HepG2 (cell line): Measurements from ENCODE around the gene ARHGAP26. TPM values are rescaled to one million over a fixed set of nuclear protein-coding genes. Genes with fewer than 3 reads are reported as not detected.

Experiments used
- ATAC-seq: fragments of 200-7000 bp; cut with Tn5 transposase; 3 replicates; pipeline ENCODE4 v1.9.1; 2020; ENCODE audit warnings: mild to moderate bottlenecking, moderate library complexity
- BruUV-seq: library from RNA; stranded (reverse); fragments of 400-500 nt; replicated peaks from 2 replicates; lab custom pipeline; 2021; lab: Mats Ljungman, UMichigan
- CTCF ChIA-PET: fragments of 300-600 bp; formaldehyde crosslinking; extraction: SDS; loops from one replicate; lab custom pipeline; 2021; ENCODE audit warnings: low total read pairs, inconsistent platforms, low intra/inter-chr PET ratio; lab: Yijun Ruan, JAX
- POLR2A ChIA-PET: fragments of 350-600 bp; sonication (Branson Sonifier 250); formaldehyde crosslinking; loops from one replicate; lab custom pipeline; 2020; ENCODE audit warnings: antibody characterized with exemption, inconsistent platforms; lab: Yijun Ruan, JAX
- DNase-seq: peaks from one replicate; pipeline ENCODE4 v3.0.0-alpha.2; 2015; ENCODE audit warnings: low spot score
- FAIRE-seq: peaks from 3 replicates; lab custom pipeline; 2011; peaks lifted over from hg19 to GRCh38; lab: Jason Lieb, UNC
- H2AFZ ChIP-seq: one replicate; pipeline ENCODE4 v1.6.1; 2011; ENCODE audit warnings: low read length, inconsistent platforms
- H3K27ac ChIP-seq: fragments of 300-600 bp; 3 replicates; pipeline ENCODE4 v1.8.0; 2011; ENCODE audit warnings: mixed run types, mild to moderate bottlenecking, mixed read lengths, low read length, inconsistent platforms; ENCODE audit not compliant: insufficient read depth; ENCODE audit errors: extremely low read length
- H3K27me3 ChIP-seq, 2 experiments: fragments of 200-600 bp in 1 of 2; 2 replicates in 1 of 2; 3 replicates in 1 of 2; pipeline versions ENCODE4 v1.6.0 to v1.8.0; 2011; ENCODE audit warnings: low read length in 2 of 2, mild to moderate bottlenecking in 2 of 2, moderate library complexity in 2 of 2, inconsistent platforms in 1 of 2; ENCODE audit not compliant: insufficient read depth in 2 of 2, control insufficient read depth in 1 of 2
- H3K36me3 ChIP-seq, 2 experiments: fragments of 200-600 bp in 1 of 2; replicated peaks in 1 of 2; 2 replicates in 1 of 2; 3 replicates in 1 of 2; pipeline versions ENCODE4 v1.5.1 to v1.8.0; 2011; ENCODE audit warnings: low read length in 2 of 2, inconsistent platforms in 1 of 2; ENCODE audit not compliant: insufficient read depth in 2 of 2, control insufficient read depth in 1 of 2
- H3K4me1 ChIP-seq: 2 replicates; pipeline ENCODE4 v1.5.1; 2012; ENCODE audit warnings: low read length, inconsistent platforms; ENCODE audit not compliant: insufficient read depth
- H3K4me2 ChIP-seq: 2 replicates; pipeline ENCODE4 v1.6.0; 2011; ENCODE audit warnings: low read depth, low read length, inconsistent platforms
- H3K4me3 ChIP-seq, 3 experiments: fragments of 200-600 bp in 1 of 3; sonication (generic), shearing (Covaris generic) in 1 of 3; replicated peaks in 1 of 3; 2 replicates each; pipeline ENCODE4 v1.5.1; 2011 to 2016; ENCODE audit warnings: low read length in 3 of 3, inconsistent platforms in 2 of 3, low read depth in 2 of 3, mild to moderate bottlenecking in 2 of 3, control low read depth in 1 of 3, mixed read lengths in 1 of 3; ENCODE audit not compliant: insufficient read depth in 1 of 3
- H3K79me2 ChIP-seq: one replicate; pipeline ENCODE4 v1.6.1; 2011; ENCODE audit warnings: low read length, inconsistent platforms; ENCODE audit not compliant: insufficient read depth
- H3K9ac ChIP-seq: 2 replicates; pipeline ENCODE4 v1.6.0; 2011; ENCODE audit warnings: mild to moderate bottlenecking, low read depth, low read length, inconsistent platforms; ENCODE audit not compliant: insufficient read depth
- H3K9me3 ChIP-seq: 2 replicates; pipeline ENCODE4 v1.5.1; 2012; ENCODE audit warnings: mild to moderate bottlenecking, low read length
- H4K20me1 ChIP-seq: 2 replicates; pipeline ENCODE4 v1.6.0; 2011; ENCODE audit warnings: inconsistent platforms, mild to moderate bottlenecking, low read length, moderate library complexity; ENCODE audit not compliant: insufficient read depth
- AGO1 ChIP-seq: fragments of 200-400 bp; formaldehyde crosslinking; IDR thresholded peaks from 2 replicates; pipeline ENCODE4 v1.6.1; 2017; ENCODE audit warnings: mild to moderate bottlenecking, low read depth, low read length, moderate library complexity; ENCODE audit not compliant: poor library complexity, severe bottlenecking
- NFKB2 ChIP-seq: sonication (generic); formaldehyde crosslinking; IDR thresholded peaks from 2 replicates; pipeline ENCODE4 v1.4.0; 2020; ENCODE audit warnings: missing genetic modification reagents, borderline replicate concordance
- ZFAT ChIP-seq: sonication (generic); formaldehyde crosslinking; conservative IDR thresholded peaks from 2 replicates; pipeline ENCODE4 v1.8.1; 2023; ENCODE audit warnings: missing genetic modification reagents, inconsistent platforms
- ZNF292 ChIP-seq: sonication (generic); formaldehyde crosslinking; IDR thresholded peaks from 2 replicates; pipeline ENCODE4 v1.8.1; 2022; ENCODE audit warnings: mild to moderate bottlenecking, low read depth, missing genetic modification reagents, borderline replicate concordance
- WGBS: methylation state at CpG from one replicate; pipeline ENCODE4 v1.1.6; 2017; ENCODE audit warnings: low lambda C conversion rate; 5-methylcytosine and 5-hydroxymethylcytosine counted together
- in situ Hi-C: cut with HindIII; loops from 2 replicates; pipeline ENCODE4 v1.10.0; 2017; ENCODE audit warnings: low pct_unique_long_range_greater_than_20kb; ENCODE audit not compliant: extremely low pct_ligation_motif_present
- intact Hi-C: fragments of 100-400 bp; cut with micrococcal nuclease; formaldehyde crosslinking; loops from one replicate; pipeline ENCODE4 v1.10.0; 2022; ENCODE audit not compliant: unreplicated experiment
- polyA plus RNA-seq, 8 experiments: library from polyadenylated mRNA; depleted of rRNA in 3 of 8; stranded (reverse) in 7 of 8; unstranded in 1 of 8; fragments of >200 nt; fragmentation: Illumina TruSeq in 4 of 8; extraction: Trizol in 4 of 8; gene quantifications; 2 replicates each; pipeline versions ENCODE4 v1.2.1 to v1.2.3, GENCODE V29; 2011 to 2016; ENCODE audit warnings: low read depth in 4 of 8, missing spikeins in 1 of 8, mixed read lengths in 1 of 8; ENCODE audit not compliant: insufficient read depth in 1 of 8
- total RNA-seq, 5 experiments: library from RNA; depleted of rRNA; stranded (reverse); fragments of >200 nt; fragmentation: Illumina TruSeq; extraction: Trizol; gene quantifications; 2 replicates each; pipeline ENCODE4 v1.2.3, GENCODE V29; 2016; ENCODE audit warnings: low read depth in 1 of 5
- TF ChIP-seq, protein P1 (sequence below): sonication (generic); formaldehyde crosslinking; IDR thresholded peaks from 2 replicates; pipeline ENCODE4 v1.4.0; 2020; ENCODE audit warnings: missing genetic modification reagents
- TF ChIP-seq, protein P2 (sequence below): sonication (generic); formaldehyde crosslinking; conservative IDR thresholded peaks from 2 replicates; pipeline ENCODE4 v1.8.0; 2022; ENCODE audit warnings: mild to moderate bottlenecking, moderate library complexity, missing genetic modification reagents
- TF ChIP-seq, protein P3 (sequence below): sonication (generic); formaldehyde crosslinking; IDR thresholded peaks from 2 replicates; pipeline ENCODE4 v1.4.0; 2020; ENCODE audit warnings: missing genetic modification reagents

The ARHGAP26 gene
- total and polyA plus RNA-seq, 2 of the 13 experiments (the other 11 are each of a cell fraction or from before 2014, with no cell fraction given) = 9.6 to 18.2 TPM

DNA sequence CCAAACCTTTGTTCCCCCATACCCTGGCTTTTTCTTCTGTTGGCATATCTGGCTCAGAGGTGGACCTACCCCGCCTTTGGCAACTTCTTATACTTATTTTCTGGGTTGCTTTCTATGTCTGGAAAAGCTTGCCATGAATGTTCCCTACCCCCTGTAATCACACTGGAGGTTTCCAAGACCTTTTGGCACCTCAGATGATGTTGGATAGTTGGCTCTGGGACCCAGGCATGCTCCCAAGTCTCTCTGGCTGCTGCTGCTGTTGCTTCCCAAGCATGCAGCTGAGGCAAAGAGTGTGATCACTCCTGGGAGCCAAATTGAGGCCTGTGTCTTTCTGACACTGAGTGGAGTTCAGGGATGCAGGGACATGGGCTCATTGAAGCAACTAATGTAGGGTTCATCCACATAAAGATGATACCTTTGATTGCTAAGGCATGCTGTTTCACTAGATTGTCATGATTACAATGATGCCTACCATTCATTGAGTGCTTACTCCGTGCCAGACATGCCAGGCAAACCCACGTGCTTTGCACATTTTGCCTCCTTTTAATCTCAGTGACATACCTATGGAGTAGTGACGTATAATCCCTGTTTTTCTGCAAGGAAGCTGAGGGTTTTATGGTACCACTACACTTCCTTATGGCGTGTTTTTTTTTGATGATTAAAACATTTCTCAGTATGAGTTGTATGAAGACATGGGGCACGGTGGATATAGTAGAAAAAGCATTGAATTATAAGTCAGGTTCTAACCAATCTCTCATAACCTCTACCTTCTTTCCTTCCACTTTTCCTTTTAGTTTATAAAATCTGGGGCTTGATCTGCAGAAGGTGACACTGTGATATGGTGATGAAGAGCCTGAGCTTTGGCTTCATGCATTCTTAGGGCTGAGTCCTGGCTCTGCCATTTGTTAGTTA lies 73.1 kb downstream of the ARHGAP26 start (continued):
- TF ChIP-seq, protein P1, sequence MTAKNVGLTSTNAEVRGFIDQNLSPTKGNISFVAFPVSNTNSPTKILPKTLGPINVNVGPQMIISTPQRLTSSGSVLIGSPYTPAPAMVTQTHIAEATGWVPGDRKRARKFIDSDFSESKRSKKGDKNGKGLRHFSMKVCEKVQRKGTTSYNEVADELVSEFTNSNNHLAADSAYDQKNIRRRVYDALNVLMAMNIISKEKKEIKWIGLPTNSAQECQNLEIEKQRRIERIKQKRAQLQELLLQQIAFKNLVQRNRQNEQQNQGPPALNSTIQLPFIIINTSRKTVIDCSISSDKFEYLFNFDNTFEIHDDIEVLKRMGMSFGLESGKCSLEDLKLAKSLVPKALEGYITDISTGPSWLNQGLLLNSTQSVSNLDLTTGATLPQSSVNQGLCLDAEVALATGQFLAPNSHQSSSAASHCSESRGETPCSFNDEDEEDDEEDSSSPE = no peak

DNA sequence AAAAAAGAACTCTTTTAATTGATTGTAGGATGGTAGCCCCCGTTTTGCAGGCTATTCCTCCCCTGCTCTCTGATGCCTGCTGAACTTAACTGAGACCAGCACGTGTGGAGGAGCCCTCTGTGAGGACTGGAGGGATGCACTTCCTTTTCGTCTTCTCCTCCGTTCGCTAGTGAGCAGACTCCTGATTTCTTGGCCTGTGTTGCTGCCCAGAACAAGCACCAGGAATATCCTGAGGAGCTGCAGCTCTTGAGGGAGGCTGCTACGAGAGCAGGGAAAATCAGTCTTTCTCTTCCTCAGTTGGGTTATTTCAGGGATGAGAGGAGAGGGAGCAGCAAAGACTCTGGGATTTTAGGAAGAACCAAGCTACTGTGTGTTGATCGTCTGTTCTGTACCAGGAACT lies 74.7 kb downstream of the ARHGAP26 start:
- H3K36me3 ChIP-seq = no peaks in the 10 kb centered on the region
- in situ Hi-C loops (no loop called here), intact Hi-C loops (no loop called here)
- no peak overlapping the region for H2AFZ ChIP-seq
- no peak for TF ChIP-seq ZNF292
- TF ChIP-seq AGO1 = no peak
- TF ChIP-seq NFKB2 (CRISPR knock-in tag) = no peak
- TF ChIP-seq, protein P2, sequence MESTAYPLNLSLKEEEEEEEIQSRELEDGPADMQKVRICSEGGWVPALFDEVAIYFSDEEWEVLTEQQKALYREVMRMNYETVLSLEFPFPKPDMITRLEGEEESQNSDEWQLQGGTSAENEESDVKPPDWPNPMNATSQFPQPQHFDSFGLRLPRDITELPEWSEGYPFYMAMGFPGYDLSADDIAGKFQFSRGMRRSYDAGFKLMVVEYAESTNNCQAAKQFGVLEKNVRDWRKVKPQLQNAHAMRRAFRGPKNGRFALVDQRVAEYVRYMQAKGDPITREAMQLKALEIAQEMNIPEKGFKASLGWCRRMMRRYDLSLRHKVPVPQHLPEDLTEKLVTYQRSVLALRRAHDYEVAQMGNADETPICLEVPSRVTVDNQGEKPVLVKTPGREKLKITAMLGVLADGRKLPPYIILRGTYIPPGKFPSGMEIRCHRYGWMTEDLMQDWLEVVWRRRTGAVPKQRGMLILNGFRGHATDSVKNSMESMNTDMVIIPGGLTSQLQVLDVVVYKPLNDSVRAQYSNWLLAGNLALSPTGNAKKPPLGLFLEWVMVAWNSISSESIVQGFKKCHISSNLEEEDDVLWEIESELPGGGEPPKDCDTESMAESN (CRISPR knock-in tag) = no peak
- TF ChIP-seq ZFAT (CRISPR knock-in tag) = no peak
- TF ChIP-seq, protein P3, sequence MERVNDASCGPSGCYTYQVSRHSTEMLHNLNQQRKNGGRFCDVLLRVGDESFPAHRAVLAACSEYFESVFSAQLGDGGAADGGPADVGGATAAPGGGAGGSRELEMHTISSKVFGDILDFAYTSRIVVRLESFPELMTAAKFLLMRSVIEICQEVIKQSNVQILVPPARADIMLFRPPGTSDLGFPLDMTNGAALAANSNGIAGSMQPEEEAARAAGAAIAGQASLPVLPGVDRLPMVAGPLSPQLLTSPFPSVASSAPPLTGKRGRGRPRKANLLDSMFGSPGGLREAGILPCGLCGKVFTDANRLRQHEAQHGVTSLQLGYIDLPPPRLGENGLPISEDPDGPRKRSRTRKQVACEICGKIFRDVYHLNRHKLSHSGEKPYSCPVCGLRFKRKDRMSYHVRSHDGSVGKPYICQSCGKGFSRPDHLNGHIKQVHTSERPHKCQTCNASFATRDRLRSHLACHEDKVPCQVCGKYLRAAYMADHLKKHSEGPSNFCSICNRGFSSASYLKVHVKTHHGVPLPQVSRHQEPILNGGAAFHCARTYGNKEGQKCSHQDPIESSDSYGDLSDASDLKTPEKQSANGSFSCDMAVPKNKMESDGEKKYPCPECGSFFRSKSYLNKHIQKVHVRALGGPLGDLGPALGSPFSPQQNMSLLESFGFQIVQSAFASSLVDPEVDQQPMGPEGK (CRISPR knock-in tag) = no peak
- no peak overlapping the region for H3K4me2 ChIP-seq
- peaks cover 50% of the 10 kb centered on the region for H3K4me1 ChIP-seq
- no peak overlapping the region for H3K9ac ChIP-seq
- ChIA-PET CTCF (no interaction called here), POLR2A (no interaction called here)
- no peaks in the 10 kb centered on the region for H4K20me1 ChIP-seq
- no peak for FAIRE-seq
- 91% methylated on average over 7 of the region's 7 CpGs for WGBS
- no peak overlapping the region for H3K4me3 ChIP-seq
- BruUV-seq = no TSS peak
- no peak overlapping the region for H3K27ac ChIP-seq
- peaks cover 41% of the 10 kb centered on the region for H3K79me2 ChIP-seq
- no peaks in the 10 kb centered on the region for H3K9me3 ChIP-seq
- ATAC-seq = no peak
- DNase-seq = no peak
- H3K27me3 ChIP-seq = no peaks in the 10 kb centered on the region
